SKM-1 treated with dmso at 0.1 percent for 144 hours (cell line): Measurements from ENCODE around the gene PAXX.
A peak's percentile ranks its signal among the peaks of the same experiment; 100 is the strongest.
"Not testable (repeated sequence)": the region's sequence is repeated elsewhere in the genome, so short reads cannot be mapped to it uniquely, and the experiment has no call there.

ENCODE experiments used
- DNase-seq: peaks from one replicate; lab custom pipeline; 2025; ENCODE audit not compliant: unreplicated experiment; lab: John Stamatoyannopoulos, UW

PAXX gene

DNA sequence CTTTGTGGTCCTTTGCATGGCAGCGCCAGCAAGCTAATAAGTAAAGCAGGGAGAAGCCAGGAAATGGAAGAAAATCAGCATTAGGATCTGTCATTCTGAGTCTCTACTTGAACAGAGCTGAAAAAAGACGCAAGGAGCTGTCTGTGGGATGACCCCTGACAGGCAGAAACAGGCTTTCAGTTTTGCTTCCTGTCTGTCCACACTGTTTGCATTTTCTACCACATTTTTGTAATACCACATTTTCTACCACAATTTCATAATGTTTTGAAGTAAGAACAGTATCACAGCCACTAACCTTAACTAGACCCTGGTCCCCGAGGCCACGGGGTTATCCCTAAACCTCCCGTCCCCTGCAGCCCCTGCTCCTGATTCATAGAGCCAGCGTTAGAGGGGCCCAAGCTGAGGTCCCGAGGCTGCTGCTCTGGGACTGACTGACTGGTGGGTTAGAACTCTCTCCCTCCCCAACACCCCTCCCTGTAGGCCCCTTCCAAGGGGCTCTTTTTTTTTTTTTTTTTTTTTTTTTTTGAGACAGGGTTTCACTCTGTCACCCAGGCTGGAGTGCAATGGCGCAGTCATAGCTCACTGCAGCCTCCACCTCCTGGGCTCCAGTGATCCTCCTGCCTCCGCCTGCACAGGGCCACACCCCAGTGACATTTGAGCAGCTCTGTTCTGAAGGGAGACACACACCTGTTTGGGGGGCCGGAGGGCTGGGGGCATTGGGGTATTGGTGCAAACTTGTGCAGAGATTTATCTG is 8.1 kb downstream of the PAXX start:
- peak; percentile 76 for DNase-seq

GRCh38 chr9:137001857-137002645 is 9.8 kb downstream of the PAXX start:
- no peak for DNase-seq

- no peak for DNase-seq
Measured at GRCh38 chr9:137002646-137003041, 10.4 kb downstream of the PAXX start.

GRCh38 chr9:137004285-137004684 is 12.1 kb downstream of the PAXX start:
- DNase-seq, result not testable (repeated sequence)

DNA sequence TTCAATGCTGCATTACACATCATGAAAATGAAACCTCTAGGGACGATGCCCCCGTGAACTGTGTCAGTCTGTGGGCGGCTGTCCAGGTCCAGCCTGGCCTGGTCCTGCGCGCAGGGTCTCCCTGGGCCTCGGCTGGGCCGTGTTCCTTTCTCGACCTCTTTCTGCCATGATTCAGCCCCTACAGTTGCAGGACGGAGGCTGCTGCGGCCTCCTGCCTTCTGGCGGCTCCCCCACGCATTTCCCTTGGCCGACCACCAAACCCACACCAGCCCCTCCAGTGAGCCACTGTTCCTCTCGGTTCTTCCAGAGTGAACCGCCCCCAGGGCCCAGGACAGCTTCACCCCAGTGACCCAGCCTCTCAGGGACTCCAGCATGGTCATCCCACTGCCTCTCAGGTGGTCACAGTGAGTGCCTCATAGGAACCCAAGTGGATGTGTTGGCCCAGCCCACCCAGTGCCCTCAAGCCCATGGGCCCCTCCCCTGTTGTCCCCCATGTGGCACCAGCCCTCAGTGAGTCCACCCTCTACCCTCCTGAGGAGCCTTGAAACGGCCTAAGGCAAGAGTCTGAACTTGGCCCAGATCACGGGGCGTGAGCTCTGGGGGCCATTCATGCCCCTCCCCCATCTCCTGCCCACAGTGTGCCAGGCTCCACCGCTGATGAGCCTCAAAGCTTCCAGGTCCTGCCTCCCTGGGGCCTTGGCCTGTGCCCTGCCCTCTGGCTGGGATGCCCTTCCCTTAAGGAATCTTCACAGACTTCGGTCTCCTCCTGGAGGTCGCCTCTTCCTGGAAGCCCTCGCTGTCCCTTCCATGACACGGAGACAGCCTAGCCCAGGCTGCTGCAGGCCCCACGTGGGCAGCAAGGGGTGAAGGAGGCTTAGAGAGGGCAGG is 14.1 kb downstream of the PAXX start:
- no peak for DNase-seq

DNA sequence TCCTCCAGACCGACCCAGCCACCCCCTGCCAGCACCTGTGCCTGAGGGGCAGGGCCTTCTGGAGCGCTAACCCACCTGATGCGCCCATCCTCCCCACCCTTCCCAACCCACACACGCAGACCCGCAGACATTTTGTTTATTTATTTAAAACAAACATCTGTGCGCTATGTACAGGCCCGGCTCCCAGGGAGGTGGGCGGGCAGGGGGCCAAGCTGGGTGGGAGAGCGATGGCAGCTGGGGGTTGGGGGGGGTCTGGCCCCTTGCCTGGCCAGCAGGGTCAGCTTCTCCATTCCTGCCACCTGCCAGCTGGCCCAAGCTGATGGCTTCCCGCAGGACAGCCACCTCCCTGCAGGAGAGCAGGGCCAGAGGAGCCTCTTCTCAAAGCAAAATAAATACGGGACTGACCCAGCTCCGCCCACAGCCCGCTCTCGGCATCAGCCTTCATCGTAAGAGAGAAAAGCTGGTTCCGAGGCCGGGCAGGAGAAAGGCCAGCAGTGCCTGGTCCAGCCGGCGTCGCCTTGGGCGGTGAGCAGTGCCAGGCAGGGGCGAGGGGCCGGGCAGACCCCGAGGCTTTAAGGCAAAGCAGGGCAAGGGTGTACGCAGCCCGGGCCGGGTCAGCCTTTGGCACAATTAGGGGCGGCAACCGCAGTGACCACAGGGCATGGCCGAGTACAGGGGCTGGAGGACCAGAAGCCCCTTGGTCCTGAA is 15.0 kb downstream of the PAXX start:
- DNase-seq, result no peak

DNA sequence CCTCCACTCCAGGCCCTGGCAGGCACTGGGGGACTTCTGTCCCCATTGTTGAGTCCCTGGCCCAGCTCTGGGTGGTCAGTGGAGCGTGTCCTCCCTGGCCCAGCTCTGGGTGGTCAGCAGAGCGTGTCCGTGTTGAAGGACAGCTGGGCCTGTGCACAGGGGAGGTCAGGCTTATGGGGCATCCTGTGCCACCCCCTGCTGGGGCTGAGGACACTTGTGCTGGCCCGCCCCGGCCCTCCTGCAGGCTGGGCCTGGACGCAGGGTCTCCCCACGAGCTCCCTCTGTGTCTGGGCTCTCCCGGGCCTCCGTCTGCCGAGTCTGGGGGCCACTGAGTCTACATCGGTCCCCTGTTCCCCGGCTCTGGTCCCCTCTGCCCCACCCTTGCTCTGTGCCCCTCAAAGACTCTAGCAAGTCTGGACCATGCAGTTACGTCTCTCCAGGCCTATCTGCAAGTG is 15.6 kb downstream of the PAXX start:
- DNase-seq, result no peak

GRCh38 chr9:137008312-137008711 is 16.1 kb downstream of the PAXX start:
- DNase-seq, result no peak

- no peak for DNase-seq
Measured at GRCh38 chr9:137009217-137009616, 17.0 kb downstream of the PAXX start.

DNA sequence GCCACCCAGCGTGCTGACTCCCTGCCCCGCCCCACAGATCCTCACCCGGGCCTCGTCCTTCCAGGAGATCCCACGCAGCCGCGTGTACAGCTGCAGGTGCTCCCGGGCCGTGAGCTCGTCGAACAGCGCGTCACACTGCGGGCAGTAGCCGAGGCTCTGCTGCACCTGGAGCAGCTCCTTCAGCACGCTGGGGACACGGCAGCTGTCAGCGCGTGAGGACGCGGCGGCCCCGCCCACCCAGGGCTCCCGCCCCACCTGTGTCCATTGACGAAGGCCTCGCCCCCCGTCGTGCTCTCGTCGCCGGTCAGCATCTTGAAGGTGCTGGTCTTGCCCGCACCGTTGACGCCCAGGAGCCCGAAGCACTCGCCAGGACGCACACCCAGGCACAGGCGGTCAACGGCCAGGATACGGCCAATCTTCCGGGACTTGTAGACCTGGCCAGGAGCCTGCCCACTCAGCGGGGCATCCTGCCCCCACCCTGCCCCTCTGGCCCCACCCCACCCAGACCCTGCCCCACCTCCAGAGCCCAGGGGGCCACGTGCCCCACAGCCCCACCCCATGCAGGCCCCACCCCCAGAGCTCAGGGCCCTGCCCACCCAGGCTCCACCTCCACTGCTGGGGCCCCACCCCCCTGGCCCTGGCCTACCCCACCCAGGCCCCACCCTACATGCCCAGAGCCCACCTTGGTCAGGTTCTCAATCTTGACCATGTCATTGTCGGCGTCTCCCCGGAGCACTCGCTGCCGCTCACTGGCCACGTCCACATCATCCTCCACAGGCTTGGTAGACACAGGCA is 17.9 kb downstream of the PAXX start:
- no peak for DNase-seq

- DNase-seq, result no peak
Measured at GRCh38 chr9:137011156-137011555, 18.9 kb downstream of the PAXX start.

DNA sequence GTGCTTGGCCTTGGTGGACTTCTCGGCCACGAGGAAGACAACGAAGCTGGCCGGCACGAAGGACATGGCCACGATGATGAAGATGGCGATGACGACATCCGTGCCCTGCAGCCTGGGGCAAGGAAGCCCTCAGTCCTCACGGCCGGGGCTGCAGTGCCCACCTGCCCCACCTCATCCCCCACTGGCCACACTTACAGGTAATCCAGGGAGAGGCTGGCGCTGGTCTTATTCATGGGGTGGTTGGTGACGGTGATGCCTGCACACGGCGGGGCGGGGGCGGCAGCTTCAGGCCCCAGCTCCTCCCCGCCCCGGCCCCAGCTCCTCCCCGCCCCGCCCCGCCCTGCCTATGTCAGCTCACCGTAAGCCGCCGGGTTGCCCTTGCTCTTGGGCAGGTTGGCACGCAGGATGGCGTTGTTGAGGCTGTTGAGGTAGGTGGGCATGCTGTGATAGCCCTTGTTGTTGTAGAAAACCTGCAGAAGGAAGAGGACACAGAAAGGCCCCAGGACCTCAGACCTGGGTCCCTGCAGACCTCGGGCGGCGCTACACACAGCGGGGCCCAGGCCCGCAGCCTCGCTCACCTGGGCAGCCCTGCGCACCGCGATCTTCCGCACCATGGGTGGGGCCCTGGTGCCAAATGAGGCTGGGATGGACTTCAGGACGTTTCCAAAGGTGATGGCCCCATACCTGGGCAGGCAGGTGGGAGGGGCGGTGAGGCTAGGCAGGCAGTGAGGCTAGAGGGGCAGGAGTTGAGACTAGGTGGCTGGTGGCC is 19.9 kb downstream of the PAXX start:
- DNase-seq, result no peak

- no peak for DNase-seq
Measured at GRCh38 chr9:137012694-137013570, 20.7 kb downstream of the PAXX start.

DNA sequence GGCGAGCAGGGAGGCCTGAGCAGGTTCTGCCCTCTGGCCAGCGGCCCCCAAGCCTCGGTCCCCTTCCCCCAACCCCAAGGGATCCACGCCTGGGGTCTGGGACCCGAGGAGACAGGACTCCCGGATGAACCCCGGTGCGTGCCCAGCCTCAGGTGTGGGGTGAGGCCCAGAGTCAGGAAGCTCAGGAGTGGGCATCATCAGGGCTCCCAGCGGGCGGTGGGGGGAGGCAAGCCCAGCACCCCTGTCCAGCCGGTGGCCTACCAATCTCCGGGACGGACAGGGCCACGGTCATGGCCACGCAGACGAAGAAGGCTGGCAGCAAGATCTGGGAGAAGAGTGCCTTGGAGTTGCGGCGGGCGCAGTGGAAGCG is 21.3 kb downstream of the PAXX start:
- no peak for DNase-seq

GRCh38 chr9:137014166-137014565 is 21.9 kb downstream of the PAXX start:
- DNase-seq, result no peak

DNA sequence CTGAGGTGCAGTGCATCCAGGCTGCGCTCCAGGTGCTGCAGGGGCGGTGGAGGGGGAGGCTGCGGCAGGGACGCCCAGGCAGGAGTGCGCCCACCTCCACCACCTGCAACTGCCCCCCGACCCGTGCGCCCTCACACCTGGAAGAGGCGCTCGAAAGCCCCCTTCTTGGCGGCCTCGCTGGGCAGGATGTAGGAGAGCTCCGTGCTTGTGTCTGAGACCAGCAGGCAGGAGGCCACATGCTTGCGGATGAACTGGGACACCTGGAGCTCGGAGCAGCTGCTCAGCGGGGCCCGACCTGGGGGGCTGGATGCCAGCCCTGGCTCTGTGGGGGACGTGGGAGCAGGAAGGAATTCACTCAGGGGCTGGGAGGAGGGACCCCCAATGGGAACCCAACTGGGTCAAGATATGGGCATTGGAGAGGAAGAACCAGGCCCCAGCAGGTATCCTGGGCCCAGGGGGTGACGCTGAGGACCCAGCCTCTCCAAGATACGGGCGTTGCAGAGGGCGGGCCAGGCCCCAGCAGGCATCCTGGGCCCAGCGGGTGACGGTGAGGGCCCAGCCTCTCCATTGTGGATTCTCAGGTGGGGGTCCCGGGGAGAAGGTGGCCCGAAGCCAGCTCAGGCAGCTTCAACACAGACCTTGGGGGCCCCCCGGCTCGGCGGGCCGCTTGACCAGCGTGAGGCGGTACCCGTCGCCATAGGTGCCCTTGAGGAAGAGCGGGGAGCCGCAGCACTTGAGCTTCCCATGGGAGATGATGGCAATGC is 22.7 kb downstream of the PAXX start:
- no peak for DNase-seq

GRCh38 chr9:137015540-137015930 is 23.3 kb downstream of the PAXX start:
- DNase-seq, result no peak

DNA sequence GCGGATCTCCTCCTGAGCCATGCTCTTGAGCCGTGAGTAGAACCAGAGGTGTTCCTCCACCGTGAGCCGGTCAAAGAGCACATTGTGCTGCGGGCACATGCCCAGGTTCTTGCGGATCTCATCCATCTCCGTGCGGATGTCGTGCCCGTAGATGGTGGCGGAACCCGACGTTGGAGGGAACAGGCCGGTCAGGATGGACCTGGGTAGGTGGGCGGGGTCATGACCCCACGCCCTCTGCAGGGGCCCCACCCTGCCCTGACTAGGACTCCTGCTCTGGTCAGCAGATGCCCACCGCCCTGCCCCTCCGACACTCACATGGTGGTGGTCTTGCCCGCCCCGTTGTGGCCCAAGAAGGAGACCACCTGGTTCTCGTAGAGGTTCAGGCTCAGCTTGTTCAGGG is 23.8 kb downstream of the PAXX start:
- DNase-seq, result no peak
